HG03520 (cell line): ENCODE measurements around the gene MAPK8.

Experiments used
- ATAC-seq: cut with Tn5 transposase; IDR thresholded peaks from one replicate; pipeline ENCODE4 v1.9.1; 2021; ENCODE audit warnings: mild to moderate bottlenecking, moderate library complexity; ENCODE audit not compliant: unreplicated experiment

Gene MAPK8

GRCh38 chr10:48472501-48473069 lies 166.1 kb downstream of the MAPK8 start:
- ATAC-seq: no peak

GRCh38 chr10:48473704-48474103 lies 167.2 kb downstream of the MAPK8 start:
- no peak for ATAC-seq

GRCh38 chr10:48474765-48475365 lies 168.4 kb downstream of the MAPK8 start:
- no peak for ATAC-seq

DNA sequence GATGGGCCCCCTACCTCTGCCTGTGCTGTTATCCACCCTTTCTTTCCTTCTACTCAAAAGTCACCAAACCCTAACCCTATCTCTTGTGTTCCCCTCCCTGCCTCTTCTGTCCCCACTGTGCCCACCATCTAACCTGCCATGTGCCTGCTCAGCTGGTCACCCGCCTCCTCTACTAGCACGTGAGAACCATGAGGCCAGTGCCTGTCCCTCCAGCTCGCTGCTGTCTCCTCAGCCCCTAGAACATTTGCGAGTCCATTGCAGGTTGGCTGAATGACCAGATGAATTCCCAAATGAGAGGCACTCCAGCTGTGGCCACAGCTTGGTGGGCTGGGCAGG lies 169.4 kb downstream of the MAPK8 start:
- no peak for ATAC-seq

DNA sequence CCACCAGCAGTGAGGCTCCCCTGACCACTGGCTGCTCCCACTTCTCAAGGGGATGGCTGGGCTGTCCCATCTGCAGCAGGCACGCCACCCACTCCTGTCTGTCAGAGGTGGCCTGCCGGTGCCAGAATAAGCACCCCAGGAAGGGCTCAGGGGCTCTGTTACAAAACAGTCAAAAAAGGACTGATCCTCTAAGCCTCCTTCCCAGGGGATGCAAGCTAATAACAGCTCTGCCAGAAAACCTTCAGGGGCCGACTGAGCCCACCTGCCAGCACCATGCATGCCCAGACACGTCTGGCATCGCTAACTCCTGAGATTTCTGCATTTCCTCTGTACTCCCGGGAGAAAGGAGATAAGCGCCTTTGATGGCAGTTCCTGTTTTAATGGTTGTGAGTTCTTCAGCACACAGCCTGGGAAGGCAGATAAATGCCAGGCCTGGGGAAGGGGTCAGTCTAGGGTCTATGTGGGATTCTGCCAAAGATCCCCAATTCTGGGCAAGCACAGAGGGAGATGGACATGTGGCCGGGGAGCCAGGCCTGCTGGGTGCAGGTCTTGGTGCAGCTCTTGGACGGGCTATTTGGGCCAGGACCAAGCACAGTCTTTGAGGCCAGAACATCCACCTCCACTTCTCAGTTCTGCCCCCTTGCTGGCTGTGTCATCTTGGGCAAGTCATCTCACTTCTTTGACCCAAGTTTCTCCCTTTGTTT lies 170.0 kb downstream of the MAPK8 start:
- ATAC-seq: no peak

- ATAC-seq: no peak
These were observed 170.7 kb downstream of the MAPK8 start for GRCh38 chr10:48477141-48477540.

DNA sequence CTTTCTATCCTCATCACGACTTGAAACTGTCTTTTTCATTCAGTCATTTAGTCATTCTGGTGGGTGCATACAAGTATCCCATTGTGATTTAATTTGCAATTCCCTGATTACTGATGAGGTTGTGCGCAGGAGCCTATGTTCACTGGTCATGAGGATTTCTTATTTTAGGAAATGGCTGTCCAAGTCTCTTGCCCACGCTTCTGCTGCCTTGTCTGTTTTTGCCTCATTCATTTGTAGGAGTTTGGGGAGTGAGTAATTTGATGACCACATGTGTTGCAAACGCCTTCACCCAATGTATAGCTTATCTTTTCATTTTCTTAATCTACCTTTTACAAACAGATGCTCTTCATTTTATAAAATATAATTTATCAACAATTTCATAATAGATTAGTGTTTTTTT lies 171.1 kb downstream of the MAPK8 start:
- ATAC-seq: no peak

- no peak for ATAC-seq
These were observed 172.0 kb downstream of the MAPK8 start for GRCh38 chr10:48478469-48478868.

GRCh38 chr10:48478980-48479811 lies 172.7 kb downstream of the MAPK8 start:
- no peak for ATAC-seq

DNA sequence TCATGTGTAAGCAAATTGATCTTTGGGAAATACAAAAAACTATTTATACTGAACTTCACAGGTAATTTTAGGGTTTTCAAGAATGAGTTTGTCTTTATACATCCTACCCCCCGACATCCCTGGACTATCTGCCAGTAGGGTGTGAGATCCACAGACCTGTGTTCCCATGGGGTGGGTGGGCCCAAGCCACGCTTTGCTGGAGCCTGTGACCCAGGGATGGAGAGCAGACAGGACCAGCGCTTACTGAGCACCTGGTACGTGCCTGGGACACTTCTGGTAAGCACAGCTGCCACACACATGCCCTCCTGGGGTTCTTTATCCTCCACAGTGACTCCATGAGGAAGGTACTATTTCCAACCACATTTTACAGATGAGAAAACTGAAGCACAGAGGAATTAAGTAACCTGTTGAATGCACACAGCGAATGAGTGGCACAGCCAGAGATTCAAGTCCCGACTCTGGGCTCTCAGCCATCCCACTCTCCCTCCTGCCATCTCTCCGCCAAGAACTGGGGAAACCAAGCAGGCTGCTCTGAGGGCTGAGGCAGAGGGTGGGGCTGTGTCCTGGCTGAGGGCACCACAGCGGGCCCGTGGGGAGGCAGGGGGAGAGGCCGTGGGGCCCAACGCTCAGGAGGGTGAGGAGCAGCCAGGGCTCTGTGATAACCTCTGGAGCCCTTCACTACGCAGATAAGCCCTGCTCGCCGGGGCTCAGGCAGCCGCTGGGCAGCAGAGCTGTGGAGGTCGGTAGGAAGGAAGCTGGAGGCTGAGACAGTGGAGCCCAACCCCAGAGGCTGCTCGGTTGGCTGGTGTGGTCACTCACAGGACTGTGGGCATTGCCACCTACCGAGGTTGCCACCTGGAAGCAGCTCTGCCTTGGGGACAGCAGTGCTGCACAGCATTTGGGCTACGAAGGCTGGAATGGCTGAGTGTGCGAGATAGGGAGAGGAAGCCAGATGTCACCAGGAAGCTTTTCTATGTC lies 174.2 kb downstream of the MAPK8 start:
- ATAC-seq: no peak

DNA sequence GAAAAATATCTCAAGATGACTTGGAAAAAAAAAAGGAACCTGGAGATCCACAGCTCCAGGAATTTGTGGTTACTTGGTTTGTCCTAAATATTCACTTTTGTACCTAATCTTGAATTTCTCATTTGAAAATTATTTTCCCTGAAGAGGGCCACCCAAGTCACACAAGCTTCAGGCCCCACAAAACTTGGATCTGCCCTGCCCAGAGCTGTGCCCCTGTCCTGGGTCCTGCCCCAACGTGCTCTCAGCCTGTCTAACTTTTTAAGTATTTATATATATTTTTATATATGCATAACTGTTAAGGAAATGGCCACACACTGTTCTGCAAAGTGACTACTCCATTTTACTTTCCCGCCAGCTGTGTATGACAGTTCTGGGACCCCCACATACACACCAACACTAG lies 174.9 kb downstream of the MAPK8 start:
- ATAC-seq: no peak

- ATAC-seq: no peak
These were observed 175.7 kb downstream of the MAPK8 start for GRCh38 chr10:48482207-48482606.

DNA sequence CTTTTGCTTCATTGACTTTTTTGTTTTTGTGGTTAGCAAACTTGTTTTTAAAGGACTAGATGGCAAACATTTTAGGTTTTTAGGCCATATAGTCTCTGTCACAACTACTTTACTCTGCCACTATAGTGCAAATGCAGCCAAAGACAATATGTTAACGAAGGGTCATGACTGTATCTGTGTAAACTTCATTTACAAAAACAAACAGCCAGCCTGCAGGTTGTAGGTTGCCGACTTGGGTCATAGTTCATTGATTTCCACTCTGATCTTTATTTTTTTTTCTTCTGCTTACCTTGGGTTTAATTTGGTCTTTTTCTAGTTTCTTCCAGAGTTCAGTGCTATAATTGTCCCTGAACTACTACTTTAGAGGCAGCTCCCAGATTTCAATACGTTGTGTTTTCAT lies 178.4 kb downstream of the MAPK8 start:
- ATAC-seq: no peak

- ATAC-seq: no peak
These were observed 179.2 kb downstream of the MAPK8 start for GRCh38 chr10:48485711-48486110.

GRCh38 chr10:48487244-48487643 lies 180.8 kb downstream of the MAPK8 start:
- ATAC-seq: no peak
